Measurements from ENCODE around the gene CACNA1B.
"Not testable (repeated sequence)": the region's sequence is repeated elsewhere in the genome, so short reads cannot be mapped to it uniquely, and the experiment has no call there.

Gene CACNA1B

DNA sequence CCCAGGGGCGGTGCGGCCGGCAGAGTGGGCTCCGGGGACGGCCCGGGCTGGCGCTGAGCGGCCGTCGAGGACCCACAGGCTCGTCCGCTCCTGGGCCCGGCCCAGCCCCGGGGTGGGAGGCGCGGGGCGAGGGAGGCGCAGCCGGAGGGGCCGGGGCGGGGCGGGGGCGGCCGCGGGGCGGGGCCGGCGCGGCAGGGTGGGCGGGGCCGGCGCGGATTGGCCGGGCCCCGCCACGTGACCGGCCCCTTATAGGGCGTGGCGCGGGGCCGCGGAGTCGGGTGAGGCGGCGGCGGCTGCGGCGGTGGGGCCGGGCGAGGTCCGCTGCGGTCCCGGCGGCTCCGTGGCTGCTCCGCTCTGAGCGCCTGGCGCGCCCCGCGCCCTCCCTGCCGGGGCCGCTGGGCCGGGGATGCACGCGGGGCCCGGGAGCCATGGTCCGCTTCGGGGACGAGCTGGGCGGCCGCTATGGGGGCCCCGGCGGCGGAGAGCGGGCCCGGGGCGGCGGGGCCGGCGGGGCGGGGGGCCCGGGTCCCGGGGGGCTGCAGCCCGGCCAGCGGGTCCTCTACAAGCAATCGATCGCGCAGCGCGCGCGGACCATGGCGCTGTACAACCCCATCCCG lies at the start of gene CACNA1B:
Gene CACNA1B, plus strand, starts transcription at position 277 of the 617 bp plus-strand sequence. Its CDS starts 152 bp downstream, at position 429.
- DNase-seq (ENCODE audit: low spot score) = not testable (repeated sequence)

DNA sequence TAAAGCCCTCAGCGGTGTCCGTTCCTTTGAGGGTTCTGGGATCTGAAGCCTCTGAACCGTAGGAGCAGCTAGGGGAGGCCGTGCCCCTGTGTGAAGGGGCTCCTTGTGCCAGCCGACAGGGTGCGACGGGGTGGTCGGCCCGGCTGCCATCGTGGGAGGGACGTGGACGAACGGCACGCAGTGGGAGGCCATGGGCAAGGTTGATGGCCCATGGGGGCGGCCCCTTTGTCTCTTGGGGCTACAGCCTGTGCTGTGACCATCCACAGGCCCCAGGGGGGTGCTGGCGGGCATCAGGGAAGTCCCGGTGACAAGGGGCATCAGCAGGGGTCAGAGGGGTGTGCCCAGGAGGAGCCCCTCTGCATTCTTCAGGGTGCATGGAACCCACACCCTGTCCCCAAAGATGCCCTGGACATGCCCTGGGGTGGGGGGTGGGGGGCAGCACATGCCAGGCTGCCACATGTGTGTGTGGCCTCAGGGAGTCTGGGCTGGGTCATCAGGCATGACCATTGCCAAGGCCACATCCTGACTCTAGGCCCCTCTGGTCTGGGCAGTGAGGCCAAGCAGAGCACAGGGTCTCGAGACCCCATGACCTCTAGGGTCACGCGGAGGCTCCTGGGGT lies 49.6 kb upstream of the CACNA1B start:
- DNase-seq (ENCODE audit: low spot score) = no peak

DNA sequence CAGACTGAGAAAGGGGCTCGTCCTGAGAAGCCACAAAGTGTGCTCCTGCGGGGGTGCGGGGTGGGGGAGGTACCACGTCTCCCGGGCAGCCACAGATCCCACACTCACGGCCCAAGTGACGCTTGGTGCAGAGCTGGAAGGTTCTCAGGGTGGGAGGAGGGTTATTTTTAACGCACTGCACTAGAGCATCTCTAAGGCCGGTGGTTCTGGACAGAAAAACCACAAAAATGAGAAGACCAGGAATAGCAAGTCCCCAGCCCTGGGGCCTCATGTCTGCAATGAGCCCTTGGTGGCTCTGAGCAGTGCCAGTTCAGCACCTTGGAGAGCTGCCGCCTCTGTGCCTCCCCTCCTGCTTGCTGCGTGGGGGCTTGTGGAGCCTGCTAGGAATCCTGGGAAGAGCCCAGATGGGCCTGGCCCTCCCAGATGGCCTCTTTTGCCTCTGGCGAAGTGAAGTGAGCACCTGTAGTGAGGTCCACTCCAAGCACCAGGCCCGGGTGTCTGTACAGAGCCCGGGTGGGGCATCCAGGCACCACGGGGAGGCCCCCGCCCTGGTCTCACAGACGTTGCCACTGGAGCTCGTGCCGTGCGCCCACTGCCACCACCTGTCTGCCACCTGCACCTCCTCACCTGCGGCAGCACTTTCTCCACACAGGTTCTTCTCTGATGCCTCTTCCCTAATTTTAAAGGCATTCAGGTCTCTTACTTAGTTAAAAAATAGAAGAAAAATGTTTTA lies 48.9 kb upstream of the CACNA1B start:
- DNase-seq (ENCODE audit: low spot score) = no peak

DNA sequence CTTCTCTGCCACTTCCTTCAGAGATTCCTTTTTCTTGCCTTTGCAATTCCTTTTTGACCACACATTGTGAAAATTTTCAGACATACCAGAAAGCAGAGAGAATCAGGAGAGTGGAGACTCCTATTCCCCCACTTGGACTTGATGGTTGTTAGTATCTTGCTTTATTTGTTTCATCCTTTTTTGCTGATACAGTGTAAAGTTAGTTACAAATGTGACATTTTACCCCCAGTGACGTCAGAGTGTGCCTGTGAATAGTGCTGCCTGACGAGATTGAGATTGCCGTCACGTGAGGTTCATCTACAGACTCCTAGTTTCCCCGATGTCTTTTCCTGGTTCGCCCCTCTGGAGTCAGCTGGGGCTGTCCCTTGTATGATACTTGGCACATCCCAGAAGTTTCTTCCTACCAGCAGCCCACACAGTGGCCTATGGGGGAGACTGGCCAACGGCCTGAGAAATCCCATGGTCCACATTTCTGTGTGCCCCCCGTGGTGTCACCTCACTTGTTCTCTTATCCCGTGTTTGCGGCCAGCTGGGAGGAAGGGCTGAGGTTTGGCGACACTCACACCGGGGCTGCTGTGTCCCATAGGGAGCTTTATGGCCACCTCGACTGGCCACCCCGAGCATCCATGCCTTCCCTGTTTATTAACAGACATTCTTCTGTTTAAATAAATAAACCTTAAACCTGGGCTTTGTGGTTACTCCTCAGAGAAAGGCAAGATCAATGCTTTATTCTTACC lies 48.2 kb upstream of the CACNA1B start:
- no peak for DNase-seq (ENCODE audit: low spot score)

DNA sequence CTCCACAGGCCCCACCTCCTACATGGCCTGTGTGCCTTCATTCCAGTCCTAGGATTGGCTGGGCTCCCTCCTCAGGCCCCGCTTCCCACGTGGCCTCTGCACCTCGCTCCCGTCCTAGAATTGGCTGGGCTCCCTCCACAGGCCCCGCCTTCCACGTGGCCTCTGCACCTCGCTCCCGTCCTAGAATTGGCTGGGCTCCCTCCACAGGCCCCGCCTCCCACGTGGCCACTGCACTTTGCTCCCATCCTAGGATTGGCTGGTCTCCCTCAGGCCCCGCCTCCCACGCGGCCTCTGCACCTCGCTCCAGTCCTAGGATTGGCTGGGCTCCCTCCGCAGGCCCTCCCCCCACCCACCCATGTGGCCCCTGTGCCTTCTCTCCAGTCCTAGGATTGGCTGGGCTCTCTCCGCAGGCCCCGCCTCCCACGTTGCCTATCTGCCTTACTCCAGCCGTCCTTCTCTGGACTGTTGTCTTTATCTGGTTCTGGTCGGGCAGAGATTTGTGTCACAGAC lies 45.3 kb upstream of the CACNA1B start:
- DNase-seq (ENCODE audit: low spot score) = no peak

DNA sequence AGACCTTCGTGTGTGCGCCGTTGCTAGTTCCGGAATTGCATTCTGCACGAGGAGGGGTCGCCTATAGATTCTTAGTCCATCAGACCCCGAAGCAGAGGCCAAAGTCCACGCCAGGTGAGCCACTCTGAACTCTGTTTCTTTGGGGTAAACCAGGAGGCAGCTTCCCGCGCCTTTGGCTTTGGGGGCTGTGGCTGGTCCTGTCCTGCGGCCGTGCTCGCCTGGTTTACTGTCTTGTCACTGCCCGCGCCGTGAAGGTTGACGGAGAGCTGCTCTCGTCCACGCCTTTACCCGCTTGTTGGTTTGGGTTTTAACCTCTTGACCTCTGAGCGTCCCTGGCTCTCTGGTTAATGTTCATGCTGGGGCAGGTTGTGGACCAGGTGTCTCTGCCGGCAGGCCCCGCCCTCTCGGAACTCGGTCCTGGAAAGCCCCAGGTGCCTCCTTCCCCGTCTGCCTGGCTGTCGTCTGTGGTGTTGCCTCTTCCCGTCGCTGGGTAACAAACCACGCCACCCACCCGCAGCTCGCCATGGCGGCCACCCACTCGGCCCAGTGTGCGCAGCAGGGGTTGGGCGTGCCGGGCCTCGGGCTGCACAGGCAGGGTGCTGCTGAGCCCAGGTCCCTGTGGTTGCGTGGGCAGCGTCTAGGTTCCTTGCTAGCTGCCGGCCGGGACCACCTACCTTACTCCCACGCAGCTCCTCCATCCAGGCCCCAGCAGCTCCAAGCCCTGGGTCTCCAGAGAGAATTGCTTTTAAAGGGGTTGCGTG lies 44.6 kb upstream of the CACNA1B start:
- DNase-seq (ENCODE audit: low spot score) = no peak

DNA sequence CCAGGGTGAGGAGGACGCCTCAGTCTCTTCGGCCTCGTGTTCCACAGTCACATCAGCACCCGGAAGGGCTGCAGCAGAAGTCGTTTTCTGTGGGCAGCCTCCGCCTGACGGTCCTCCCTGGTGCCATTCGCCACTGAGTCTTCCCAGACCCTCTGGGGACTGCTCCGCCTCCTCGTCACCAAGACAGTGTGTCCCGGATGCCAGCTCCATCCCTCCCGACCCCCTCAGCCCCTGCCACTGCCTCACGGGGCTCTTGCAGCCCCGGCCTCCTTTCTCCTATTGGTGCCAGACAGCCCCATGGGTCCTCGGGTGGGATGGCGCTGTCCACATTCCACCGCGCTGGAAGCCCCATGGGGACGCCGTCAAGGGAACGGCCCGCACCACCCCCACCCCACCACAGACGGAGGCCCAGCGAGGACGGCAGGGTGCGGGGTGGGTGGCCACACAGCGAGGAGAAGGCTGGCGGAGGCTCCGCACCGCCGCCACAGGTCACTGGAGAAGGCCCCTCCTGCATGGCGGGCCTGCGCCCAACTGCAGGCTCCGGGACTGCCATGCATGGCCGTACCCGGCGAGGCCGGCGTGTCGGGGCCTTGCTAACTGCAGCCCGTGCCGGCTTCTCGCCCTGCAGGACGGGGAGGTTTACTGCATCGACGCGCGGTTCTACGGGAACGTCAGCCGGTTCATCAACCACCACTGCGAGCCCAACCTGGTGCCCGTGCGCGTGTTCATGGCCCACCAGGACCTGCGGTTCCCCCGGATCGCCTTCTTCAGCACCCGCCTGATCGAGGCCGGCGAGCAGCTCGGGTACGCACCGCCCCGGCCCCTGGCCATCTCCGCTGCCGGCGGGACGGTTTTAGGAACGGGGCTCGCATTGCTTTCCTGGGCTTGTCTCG lies 43.6 kb upstream of the CACNA1B start:
- DNase-seq (ENCODE audit: low spot score) = no peak

DNA sequence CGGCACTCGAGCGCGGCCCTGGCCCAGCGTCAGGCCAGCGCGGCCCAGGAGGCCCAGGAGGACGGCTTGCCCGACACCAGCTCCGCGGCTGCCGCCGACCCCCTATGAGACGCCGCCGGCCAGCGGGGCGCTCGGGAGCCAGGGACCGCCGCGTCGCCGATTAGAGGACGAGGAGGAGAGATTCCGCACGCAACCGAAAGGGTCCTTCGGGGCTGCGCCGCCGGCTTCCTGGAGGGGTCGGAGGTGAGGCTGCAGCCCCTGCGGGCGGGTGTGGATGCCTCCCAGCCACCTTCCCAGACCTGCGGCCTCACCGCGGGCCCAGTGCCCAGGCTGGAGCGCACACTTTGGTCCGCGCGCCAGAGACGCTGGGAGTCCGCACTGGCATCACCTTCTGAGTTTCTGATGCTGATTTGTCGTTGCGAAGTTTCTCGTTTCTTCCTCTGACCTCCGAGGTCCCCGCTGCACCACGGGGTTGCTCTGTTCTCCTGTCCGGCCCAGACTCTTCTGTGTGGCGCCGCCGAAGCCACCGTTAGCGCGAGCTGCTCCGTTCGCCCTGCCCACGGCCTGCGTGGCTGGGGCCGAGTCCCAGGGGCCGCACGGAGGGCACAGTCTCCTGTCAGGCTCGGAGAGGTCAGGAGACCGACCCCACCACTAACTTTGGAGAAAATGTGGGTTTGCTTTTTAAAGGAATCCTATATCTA lies 42.6 kb upstream of the CACNA1B start:
- DNase-seq (ENCODE audit: low spot score) = no peak

DNA sequence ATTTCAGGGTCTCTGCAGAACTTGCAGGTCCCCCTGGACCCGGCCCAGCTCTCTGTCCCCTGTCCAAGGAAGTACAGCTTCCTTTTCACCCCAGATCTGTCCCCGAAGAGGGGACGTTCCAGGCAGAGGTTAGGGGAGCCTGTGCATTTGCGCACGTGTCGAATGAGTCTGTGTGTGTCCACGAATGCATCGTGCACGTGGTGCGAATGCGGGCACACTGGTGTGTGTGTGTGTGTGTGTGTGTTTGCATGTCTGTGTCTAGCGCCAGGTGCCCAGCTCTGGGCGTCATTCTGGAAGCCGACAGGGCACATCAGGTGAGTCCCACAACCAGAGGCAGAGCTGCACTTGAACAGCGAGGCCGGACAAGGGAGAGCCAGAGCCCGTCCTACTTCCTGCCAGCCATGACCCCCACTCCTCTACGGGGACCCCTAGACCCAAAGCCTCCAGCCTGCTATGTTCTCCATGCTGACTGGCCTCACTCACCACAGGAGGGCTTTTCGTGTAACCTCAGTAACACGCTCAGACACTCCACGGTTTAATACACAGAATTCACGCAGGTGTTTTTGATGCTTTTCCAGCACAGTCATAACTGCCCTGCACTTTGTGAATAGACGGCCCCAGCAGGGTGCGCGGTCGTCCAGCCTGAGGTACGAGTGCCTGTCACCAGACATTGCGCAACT lies 41.3 kb upstream of the CACNA1B start:
- no peak for DNase-seq (ENCODE audit: low spot score)

DNA sequence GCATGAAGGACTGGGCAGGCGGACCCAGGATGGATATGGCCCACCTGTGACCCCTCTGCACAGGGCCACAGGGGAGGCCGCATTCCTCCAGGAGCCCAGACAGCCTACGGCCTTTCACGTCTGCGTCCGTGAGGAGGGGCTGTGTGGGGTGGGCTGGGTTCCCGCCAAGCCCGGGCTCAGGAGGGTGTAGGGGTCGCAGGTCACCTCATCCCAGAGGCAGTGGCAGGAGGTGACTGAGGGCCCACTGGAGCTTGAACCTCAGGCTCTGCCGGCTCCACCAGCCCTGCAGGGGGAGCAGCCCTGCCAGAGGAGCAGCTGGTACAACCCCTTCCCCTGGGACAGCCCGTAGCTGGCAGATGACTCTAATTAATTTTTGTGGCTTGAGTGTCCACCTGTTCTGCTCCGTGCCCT lies 40.7 kb upstream of the CACNA1B start:
- DNase-seq (ENCODE audit: low spot score) = no peak

DNA sequence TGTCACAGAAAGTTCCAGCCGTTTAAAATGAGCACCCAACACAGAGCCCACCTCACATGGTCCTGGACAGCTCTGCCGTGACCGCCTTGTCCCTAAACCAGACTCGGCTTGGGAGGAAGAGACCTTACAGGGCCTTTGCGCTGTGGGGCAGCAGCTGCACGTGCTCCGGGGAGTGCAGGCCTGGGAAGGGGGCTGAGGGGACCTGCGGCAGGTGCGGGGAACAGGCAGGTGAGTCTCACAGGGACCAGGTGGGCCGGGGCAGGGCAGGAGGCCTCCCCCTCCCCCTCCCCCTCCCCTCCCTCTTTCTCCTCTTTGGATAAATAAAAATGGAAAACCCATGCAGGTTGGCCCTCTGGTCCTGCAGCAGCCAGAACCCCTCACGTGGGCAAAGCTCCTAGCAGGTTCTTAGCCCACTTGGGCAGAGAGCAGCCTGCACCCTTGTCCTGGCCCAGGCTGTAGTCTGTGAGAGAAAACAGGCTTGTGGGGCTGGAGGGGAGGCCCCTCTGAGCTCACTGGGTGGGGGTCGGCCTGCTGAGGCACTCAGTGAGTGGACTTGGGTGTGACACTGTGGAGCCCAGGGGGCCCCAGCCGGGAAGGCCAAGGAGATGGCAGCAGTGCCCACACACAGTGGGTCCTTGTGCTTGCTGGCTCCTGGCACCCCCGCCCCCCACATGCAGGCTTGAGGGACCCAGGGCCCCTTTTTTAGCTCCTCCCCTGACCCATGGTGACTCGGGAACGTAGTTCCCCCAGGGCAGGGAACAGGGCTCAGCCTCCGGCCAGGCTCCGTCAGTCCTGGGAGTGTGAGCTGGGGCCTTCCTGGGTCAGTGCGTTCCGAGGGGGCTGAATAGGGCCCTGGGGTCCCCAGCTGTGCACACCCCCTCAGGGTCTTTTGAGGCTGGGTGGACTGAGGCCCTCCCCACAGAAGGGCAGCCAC lies 40.0 kb upstream of the CACNA1B start:
- DNase-seq (ENCODE audit: low spot score) = no peak

DNA sequence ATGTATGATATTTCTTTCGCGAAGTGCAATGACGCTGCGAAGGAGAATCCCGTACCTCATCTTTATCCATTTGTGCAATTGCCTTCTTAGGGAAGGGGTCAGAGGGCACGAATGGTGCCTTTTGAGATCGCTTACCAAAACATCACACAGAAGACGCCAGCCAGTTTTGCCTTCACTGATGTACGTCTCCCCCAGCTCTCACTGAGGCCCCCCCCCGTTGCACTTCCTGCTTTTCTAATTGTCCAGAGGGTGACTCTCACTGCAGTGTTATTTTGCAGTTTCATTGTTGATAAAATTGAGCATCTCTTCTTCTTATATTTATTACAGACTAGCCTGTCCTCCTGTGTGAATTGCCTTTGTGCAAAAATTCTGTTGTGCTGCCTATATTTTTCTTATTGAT lies 39.0 kb upstream of the CACNA1B start:
- DNase-seq (ENCODE audit: low spot score) = no peak

DNA sequence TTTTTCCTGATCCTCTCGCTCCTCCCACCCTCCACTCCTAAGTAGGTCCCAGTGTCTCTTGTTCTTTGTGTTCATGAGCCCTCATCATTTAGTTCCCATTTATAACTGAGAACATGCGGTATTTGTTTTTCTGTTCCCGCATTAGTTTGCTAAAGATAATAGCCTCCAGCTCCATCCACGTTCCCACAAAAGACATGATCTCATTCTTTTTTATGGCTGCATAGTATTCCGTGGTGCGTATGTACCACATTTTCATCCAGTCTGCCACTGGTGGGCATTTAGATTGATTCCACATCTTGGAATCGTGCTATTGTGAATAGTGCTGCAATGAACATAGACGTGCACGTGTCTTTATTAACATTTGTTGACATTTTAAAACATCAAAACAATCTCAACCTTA lies 34.2 kb upstream of the CACNA1B start:
- no peak for DNase-seq (ENCODE audit: low spot score)

DNA sequence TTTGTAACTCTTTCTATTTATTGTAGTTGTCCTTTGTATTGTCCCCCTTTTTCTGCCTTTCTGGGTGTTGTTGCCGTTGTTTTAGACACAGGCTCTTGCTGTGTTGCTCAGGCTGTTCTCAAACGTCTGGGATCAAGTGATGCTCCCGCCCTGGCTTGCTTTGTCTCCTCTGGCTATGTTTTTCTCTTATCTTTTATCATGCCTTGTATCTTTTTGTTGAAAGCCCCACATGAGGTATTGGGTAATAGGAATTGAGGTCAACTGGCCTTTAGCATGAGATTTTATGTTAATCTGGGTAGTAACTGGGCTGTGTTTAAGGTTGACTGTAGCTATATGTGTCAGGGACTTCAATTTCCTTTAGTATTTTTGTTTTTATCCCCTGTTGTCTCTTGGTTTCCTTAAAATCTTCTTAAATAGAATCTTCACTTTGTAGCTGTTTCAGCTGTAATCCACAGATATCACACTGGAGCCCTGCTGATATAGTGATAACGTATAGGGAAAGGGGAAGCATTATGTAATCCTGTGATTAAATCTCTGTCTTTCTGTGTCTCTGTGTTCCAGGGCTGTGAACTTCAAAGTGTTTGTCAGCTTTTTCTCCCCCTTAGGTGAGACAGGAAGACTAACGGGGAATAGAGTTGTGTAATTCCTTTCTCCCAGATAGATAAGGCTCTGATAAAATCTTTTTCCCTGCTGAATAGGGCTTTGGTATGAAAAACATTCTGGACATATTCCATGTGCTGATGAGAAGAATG lies 25.9 kb upstream of the CACNA1B start:
- DNase-seq (ENCODE audit: low spot score) = no peak

DNA sequence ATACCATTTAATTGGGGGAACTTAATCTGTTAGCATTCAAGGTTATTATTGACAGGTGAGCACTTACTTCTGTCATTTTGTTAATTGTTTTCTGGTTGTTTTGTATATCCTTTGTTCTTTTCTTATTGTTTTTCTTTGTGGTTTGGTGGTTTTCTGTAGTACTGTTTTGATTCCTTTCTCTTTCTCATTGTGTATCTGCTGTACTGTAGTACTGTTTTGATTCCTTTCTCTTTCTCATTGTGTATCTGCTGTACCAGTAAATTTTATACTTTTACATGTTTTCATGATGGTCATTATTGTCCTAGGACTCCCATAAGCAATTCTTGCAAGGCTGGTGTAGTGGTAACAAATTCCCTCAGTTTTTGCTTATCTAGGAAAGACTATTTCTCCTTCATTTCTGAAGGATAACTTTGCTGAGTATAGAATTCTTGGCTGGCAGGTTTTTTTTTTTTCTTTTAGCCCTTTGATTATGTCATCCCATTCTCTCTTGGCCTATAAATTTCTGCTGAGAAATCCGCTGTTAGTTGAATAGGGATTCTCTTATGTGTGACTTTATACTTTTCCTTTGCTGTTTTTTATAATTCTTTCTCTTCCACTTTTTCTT lies 24.1 kb upstream of the CACNA1B start:
- no peak for DNase-seq (ENCODE audit: low spot score)

DNA sequence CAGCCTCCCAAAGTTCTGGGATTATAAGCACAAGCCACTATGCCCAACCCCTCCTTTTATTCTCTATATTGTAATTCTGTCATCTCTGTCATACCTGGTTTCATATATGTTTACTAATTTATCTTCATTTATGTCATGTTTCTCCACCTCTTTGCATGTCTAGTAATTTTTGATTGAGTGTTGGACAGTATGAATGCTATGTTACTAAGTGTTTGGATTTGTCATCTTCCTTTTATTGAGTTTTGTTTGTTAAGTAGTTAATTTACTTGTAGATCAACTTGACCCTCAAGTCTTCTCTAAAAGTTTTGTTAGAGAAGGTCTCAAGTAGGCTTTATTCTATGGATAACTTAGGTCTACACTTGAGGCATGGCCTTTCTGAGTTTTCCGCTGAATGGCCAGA lies 17.2 kb upstream of the CACNA1B start:
- DNase-seq (ENCODE audit: low spot score) = no peak

DNA sequence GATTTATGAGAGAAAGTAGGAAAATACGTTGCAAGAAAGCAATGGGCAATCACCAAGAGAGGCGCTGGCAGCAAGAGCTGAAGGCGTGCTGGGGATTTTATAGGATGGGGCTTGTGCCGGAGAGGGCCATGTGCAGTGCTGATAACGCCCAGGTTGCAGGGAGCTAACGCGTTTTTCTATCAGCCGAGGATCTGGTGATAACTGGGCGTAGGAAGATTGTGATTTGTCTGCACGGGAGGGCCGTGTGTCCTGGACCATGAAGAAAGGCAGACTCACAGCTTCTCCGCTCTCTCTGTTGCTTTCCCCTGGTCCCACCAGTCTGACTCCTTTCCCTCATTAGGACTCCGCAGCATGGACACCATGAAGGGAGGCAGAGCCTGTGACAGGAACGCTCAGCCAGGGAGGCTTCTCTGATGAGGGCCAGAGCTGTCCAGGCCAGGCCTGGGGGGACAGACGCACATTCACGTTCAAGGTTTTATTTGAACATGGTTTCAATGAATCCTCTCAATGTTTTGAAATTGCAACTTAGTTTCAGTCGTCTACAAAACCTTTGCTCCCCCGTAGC lies 11.9 kb upstream of the CACNA1B start:
- no peak for DNase-seq (ENCODE audit: low spot score)

Data from kidney tubule cell (primary cell).